HFFc6 (cell line): ENCODE results near the gene WDR49. TPM values are rescaled to one million over a fixed set of nuclear protein-coding genes. Genes with fewer than 3 reads are reported as not detected.

Experiments used
- DNase-seq: peaks from one replicate; pipeline ENCODE4 v3.0.0-alpha.2; 2018
- H3K27ac Mint-ChIP-seq: 2 replicates; pipeline ENCODE4 v1.8.0; 2020; ENCODE audit warnings: mild to moderate bottlenecking, mixed read lengths
- H3K27me3 Mint-ChIP-seq: 2 replicates; pipeline ENCODE4 v1.8.0; 2021; ENCODE audit warnings: mild to moderate bottlenecking, moderate library complexity, mixed read lengths; ENCODE audit not compliant: insufficient read depth
- H3K36me3 Mint-ChIP-seq: 2 replicates; pipeline ENCODE4 v1.8.0; 2021; ENCODE audit warnings: low read depth, mixed read lengths
- H3K4me1 Mint-ChIP-seq: 2 replicates; pipeline ENCODE4 v1.8.0; 2020; ENCODE audit warnings: low read depth, mixed read lengths
- H3K4me3 Mint-ChIP-seq: 2 replicates; pipeline ENCODE4 v1.8.0; 2020; ENCODE audit warnings: mild to moderate bottlenecking, moderate library complexity, mixed read lengths
- H3K9me3 Mint-ChIP-seq: 2 replicates; pipeline ENCODE4 v1.8.0; 2020; ENCODE audit warnings: mild to moderate bottlenecking, mixed read lengths
- long read RNA-seq: library from polyadenylated mRNA; unstranded; transcript quantifications from one replicate; pipeline ENCODE4 v2.0.0, GENCODE V29; 2019
- total RNA-seq, 6 experiments: library from RNA; stranded (reverse); fragmentation: NEBNext Ultra II Directional; extraction: Animal tissue kit (Norgen Biotek cat#: 25700); gene quantifications; 2 replicates in 1 of 6; 3 replicates in 5 of 6; pipeline ENCODE4 v1.2.3, GENCODE V29; 2021
- TF ChIP-seq, protein P1 (sequence below): fragments of 200-600 bp; sonication (generic); IDR thresholded peaks from 2 replicates; pipeline ENCODE4 v1.5.0; 2021; ENCODE audit warnings: antibody characterized with exemption, mild to moderate bottlenecking

WDR49 gene
- not detected for total RNA-seq
- long read RNA-seq, result 0 reads

DNA sequence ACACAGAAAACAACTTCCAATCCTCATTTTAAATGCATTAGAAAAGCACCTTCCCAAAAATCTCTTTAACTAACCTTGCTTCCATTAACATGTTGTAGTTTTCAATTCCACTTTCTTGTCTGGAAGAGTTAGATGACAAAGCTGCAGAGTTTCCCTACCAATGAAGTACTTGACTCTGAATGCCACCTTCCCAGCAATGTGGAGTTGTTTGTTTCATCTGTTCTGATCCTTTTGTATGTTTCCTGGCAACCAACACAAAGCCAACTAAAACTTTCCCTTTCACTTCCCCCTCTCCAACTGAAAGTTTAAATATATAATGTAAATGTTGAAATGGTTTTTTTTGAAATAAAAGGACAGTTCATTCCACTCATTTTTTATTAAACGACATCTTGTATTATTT lies at the start of gene WDR49:
Gene WDR49 (minus strand): TSS at position 183 of the 400 bp plus-strand sequence. CDS start 517 bp downstream, outside the sequence.
- TF ChIP-seq, protein P1, sequence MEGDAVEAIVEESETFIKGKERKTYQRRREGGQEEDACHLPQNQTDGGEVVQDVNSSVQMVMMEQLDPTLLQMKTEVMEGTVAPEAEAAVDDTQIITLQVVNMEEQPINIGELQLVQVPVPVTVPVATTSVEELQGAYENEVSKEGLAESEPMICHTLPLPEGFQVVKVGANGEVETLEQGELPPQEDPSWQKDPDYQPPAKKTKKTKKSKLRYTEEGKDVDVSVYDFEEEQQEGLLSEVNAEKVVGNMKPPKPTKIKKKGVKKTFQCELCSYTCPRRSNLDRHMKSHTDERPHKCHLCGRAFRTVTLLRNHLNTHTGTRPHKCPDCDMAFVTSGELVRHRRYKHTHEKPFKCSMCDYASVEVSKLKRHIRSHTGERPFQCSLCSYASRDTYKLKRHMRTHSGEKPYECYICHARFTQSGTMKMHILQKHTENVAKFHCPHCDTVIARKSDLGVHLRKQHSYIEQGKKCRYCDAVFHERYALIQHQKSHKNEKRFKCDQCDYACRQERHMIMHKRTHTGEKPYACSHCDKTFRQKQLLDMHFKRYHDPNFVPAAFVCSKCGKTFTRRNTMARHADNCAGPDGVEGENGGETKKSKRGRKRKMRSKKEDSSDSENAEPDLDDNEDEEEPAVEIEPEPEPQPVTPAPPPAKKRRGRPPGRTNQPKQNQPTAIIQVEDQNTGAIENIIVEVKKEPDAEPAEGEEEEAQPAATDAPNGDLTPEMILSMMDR, result no peak
- H3K4me1 Mint-ChIP-seq, result no peaks in the 10 kb centered on the region
- no peak for DNase-seq
- H3K27ac Mint-ChIP-seq, result no peak within 1 kb of the TSS
- no peak within 1 kb of the TSS for H3K4me3 Mint-ChIP-seq
- no peaks in the 10 kb centered on the region for H3K36me3 Mint-ChIP-seq
- no peaks in the 10 kb centered on the region for H3K9me3 Mint-ChIP-seq
- no peaks in the 10 kb centered on the region for H3K27me3 Mint-ChIP-seq

DNA sequence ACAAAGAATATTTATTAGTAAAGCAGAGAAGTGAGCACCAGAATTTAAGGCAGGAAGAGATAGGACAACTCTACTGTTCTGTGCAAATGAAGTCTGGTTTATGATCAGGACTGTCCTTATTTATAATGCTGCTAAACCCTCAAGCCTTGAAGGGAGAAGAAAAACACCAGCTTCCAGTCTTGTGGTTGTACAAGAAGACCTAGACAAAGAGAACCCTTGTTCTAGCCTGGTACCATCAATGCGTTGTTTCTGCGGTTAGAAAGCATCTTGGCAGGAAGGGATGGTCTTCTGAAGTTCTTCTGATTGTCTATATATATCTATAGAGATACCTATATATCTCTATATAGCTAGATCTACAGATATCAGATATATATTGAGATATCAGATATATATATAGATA lies 47.2 kb upstream of the WDR49 start:
- Mint-ChIP-seq H3K27ac (no peak overlapping the region), H3K9me3 (no peaks in the 10 kb centered on the region), H3K36me3 (peaks cover 15% of the 10 kb centered on the region), H3K27me3 (no peaks in the 10 kb centered on the region), H3K4me1 (peaks cover 8% of the 10 kb centered on the region), H3K4me3 (no peak overlapping the region)
- DNase-seq, result no peak
- TF ChIP-seq, protein P1, result no peak

DNA sequence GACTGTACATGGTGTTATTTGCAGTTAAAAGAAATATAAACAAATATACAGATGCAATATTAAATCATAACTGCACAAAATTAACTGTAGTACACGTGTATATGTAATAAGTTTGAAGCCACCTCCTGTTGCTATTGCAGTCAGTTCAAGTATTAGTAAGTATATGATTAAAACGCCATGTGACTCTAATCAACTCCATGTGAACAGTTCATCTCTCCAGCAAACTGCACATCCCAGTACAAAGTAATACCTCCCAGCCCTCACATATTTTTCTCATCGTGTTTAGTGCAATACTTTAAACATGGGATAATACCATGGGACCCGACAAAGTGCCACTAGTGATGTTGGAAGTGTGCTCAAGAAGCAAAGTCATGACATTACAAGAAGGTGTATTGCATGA lies 46.3 kb upstream of the WDR49 start:
- H3K4me3 Mint-ChIP-seq, result no peak overlapping the region
- DNase-seq, result no peak
- no peaks in the 10 kb centered on the region for H3K9me3 Mint-ChIP-seq
- H3K36me3 Mint-ChIP-seq, result peaks cover 22% of the 10 kb centered on the region
- no peaks in the 10 kb centered on the region for H3K27me3 Mint-ChIP-seq
- TF ChIP-seq, protein P1, result no peak
- H3K4me1 Mint-ChIP-seq, result no peaks in the 10 kb centered on the region
- no peak overlapping the region for H3K27ac Mint-ChIP-seq

DNA sequence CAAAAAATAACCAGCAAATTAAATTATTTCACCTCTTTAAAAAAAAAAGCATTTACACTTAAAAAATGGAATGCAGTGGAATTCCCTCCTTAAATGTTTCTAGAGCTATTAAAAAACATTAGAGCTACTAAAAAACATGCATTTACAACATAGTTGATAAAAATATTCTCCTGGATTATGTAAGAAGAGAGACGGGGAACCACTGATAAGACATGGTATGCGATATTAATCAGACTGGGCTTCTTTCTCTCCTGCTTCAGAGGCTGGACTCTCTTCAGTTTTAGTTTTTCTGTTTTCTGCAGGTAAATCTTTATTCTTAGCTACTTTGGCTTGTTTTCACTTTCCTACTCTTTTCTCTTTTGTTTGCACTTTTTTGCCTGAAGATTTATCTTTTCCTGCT lies 40.4 kb upstream of the WDR49 start:
- DNase-seq, result no peak
- no peak overlapping the region for H3K4me3 Mint-ChIP-seq
- TF ChIP-seq, protein P1, result no peak
- H3K9me3 Mint-ChIP-seq, result no peaks in the 10 kb centered on the region
- H3K4me1 Mint-ChIP-seq, result no peaks in the 10 kb centered on the region
- H3K27me3 Mint-ChIP-seq, result no peaks in the 10 kb centered on the region; the same call in 1 of the 2 replicates
- no peak overlapping the region for H3K27ac Mint-ChIP-seq
- peaks cover 26% of the 10 kb centered on the region for H3K36me3 Mint-ChIP-seq

DNA sequence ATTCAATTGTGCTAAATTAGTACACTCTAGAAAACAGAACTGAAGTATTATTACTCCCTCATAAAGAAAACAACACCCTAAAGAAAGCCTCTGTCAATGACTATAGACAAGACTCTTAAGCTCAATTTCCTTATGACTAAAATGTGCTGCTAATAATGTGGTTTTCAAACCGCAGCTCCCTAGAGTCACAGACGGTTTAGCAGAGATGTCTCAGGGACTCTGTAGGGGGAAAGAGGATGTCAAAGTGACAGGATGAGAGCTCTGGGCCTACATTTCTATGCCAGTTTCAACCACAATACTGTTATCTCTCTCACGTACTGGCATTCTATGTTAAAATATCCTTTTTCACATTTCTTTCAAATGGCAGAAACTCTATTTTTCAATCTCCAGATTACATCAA lies 37.6 kb upstream of the WDR49 start:
- no peaks in the 10 kb centered on the region; the same call in 1 of the 2 replicates for H3K27me3 Mint-ChIP-seq
- H3K36me3 Mint-ChIP-seq, result peaks cover 26% of the 10 kb centered on the region
- no peaks in the 10 kb centered on the region for H3K4me1 Mint-ChIP-seq
- no peak overlapping the region for H3K27ac Mint-ChIP-seq
- TF ChIP-seq, protein P1, result no peak
- DNase-seq, result no peak
- H3K9me3 Mint-ChIP-seq, result no peaks in the 10 kb centered on the region
- H3K4me3 Mint-ChIP-seq, result no peak overlapping the region
